ENCODE results near the gene CENPS. TPM values are rescaled to one million over a fixed set of nuclear protein-coding genes. Genes with fewer than 3 reads are reported as not detected.

CENPS gene
- total RNA-seq, 1 experiment from 2014 or later = 28.5 TPM

- Histone ChIP-seq H2AFZ (no peak overlapping the region), H3K4me1 (replicated peaks; ENCODE audit: insufficient read depth) (peaks cover 23% of the 10 kb centered on the region), H4K20me1 (ENCODE audit: insufficient read depth) (no peaks in the 10 kb centered on the region), H3K9me3 (ENCODE audit: insufficient read depth, low read depth) (no peaks in the 10 kb centered on the region), H3K4me3 (no peak overlapping the region), H3K4me2 (no peak overlapping the region), H3K36me3 (ENCODE audit: low read depth) (peaks cover 28% of the 10 kb centered on the region), H3K9me2 (ENCODE audit: insufficient read depth) (no peaks in the 10 kb centered on the region), H3K79me2 (ENCODE audit: low read depth) (peaks cover 15% of the 10 kb centered on the region), H3K27me3 (ENCODE audit: insufficient read depth, low read depth) (no peaks in the 10 kb centered on the region), H3F3A (ENCODE audit: insufficient read depth, low read depth) (peaks cover 51% of the 10 kb centered on the region), H3K27ac (peak overlapping the region; percentile 19; the same call in 1 of the 2 replicates)
- intact Hi-C loops (cut with micrococcal nuclease; ENCODE audit: unreplicated experiment) = no loop called here
- CTCF ChIA-PET = no interaction called here
- no peak for DNase-seq
- no peak for TF ChIP-seq EZH2 (IDR thresholded peaks at IDR 0.05; ENCODE audit: low read depth)
- TF ChIP-seq, protein P1, sequence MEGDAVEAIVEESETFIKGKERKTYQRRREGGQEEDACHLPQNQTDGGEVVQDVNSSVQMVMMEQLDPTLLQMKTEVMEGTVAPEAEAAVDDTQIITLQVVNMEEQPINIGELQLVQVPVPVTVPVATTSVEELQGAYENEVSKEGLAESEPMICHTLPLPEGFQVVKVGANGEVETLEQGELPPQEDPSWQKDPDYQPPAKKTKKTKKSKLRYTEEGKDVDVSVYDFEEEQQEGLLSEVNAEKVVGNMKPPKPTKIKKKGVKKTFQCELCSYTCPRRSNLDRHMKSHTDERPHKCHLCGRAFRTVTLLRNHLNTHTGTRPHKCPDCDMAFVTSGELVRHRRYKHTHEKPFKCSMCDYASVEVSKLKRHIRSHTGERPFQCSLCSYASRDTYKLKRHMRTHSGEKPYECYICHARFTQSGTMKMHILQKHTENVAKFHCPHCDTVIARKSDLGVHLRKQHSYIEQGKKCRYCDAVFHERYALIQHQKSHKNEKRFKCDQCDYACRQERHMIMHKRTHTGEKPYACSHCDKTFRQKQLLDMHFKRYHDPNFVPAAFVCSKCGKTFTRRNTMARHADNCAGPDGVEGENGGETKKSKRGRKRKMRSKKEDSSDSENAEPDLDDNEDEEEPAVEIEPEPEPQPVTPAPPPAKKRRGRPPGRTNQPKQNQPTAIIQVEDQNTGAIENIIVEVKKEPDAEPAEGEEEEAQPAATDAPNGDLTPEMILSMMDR (conservative IDR thresholded peaks at IDR 0.05) = no peak
- POLR2A ChIA-PET (ENCODE audit: unreplicated experiment) = no interaction called here
- no TSS peak for BruUV-seq (replicated peaks)
Measured at GRCh38 chr1:10419351-10419750, 10.9 kb upstream of the CENPS start.

- Histone ChIP-seq H3F3A (ENCODE audit: insufficient read depth, low read depth) (peaks cover 32% of the 10 kb centered on the region; the same call in 1 of the 2 replicates), H3K36me3 (ENCODE audit: low read depth) (peaks cover 14% of the 10 kb centered on the region), H3K9me3 (ENCODE audit: insufficient read depth, low read depth) (no peaks in the 10 kb centered on the region), H2AFZ (no peak overlapping the region), H4K20me1 (ENCODE audit: insufficient read depth) (no peaks in the 10 kb centered on the region), H3K4me3 (no peak overlapping the region), H3K4me2 (no peak overlapping the region), H3K4me1 (replicated peaks; ENCODE audit: insufficient read depth) (peaks cover 3% of the 10 kb centered on the region), H3K79me2 (ENCODE audit: low read depth) (peaks cover 5% of the 10 kb centered on the region; the same call in 1 of the 2 replicates), H3K27me3 (ENCODE audit: insufficient read depth, low read depth) (no peaks in the 10 kb centered on the region), H3K27ac (no peak overlapping the region; the same call in 1 of the 2 replicates), H3K9me2 (ENCODE audit: insufficient read depth) (no peaks in the 10 kb centered on the region)
- intact Hi-C loops (cut with micrococcal nuclease; ENCODE audit: unreplicated experiment) = no loop called here
- POLR2A ChIA-PET (ENCODE audit: unreplicated experiment) = interaction anchor here (0.6 kb wide), 2 partner anchors 35 to 210 kb away, joined by 3 to 5 read pairs; no protein-coding TSS in a partner anchor
- no peak for TF ChIP-seq EZH2 (IDR thresholded peaks at IDR 0.05; ENCODE audit: low read depth)
- TF ChIP-seq, protein P1 (conservative IDR thresholded peaks at IDR 0.05) = no peak
- no peak for DNase-seq
- BruUV-seq (replicated peaks) = no TSS peak
- CTCF ChIA-PET = no interaction called here
Measured at GRCh38 chr1:10421637-10422036, 8.6 kb upstream of the CENPS start.

- H3K9me3 ChIP-seq (ENCODE audit: insufficient read depth, low read depth) = no peaks in the 10 kb centered on the region
- no peaks in the 10 kb centered on the region for H3K79me2 ChIP-seq (ENCODE audit: low read depth)
- H3K4me1 ChIP-seq (replicated peaks; ENCODE audit: insufficient read depth) = peaks cover 3% of the 10 kb centered on the region; the same call in 1 of the 2 replicates
- DNase-seq = no peak
- peaks cover 14% of the 10 kb centered on the region; the same call in 1 of the 2 replicates for H3F3A ChIP-seq (ENCODE audit: insufficient read depth, low read depth)
- H2AFZ ChIP-seq = no peak overlapping the region
- H3K4me3 ChIP-seq = no peak overlapping the region
- TF ChIP-seq, protein P1 (conservative IDR thresholded peaks at IDR 0.05) = no peak
- no peak for TF ChIP-seq EZH2 (IDR thresholded peaks at IDR 0.05; ENCODE audit: low read depth)
- H3K4me2 ChIP-seq = no peak overlapping the region
- intact Hi-C loops (cut with micrococcal nuclease; ENCODE audit: unreplicated experiment) = no loop called here
- POLR2A ChIA-PET (ENCODE audit: unreplicated experiment) = interaction anchor here (0.6 kb wide), 1 partner anchor 64 kb away, joined by 30 read pairs; no protein-coding TSS in a partner anchor
- H3K27ac ChIP-seq = no peak overlapping the region
- no peaks in the 10 kb centered on the region for H4K20me1 ChIP-seq (ENCODE audit: insufficient read depth)
- CTCF ChIA-PET = no interaction called here
- no peaks in the 10 kb centered on the region for H3K36me3 ChIP-seq (ENCODE audit: low read depth)
- BruUV-seq (replicated peaks) = no TSS peak
- no peaks in the 10 kb centered on the region for H3K27me3 ChIP-seq (ENCODE audit: insufficient read depth, low read depth)
- no peaks in the 10 kb centered on the region for H3K9me2 ChIP-seq (ENCODE audit: insufficient read depth)
Measured at GRCh38 chr1:10424034-10424433, 6.2 kb upstream of the CENPS start.
